GM21786 (cell line): Measurements from ENCODE around the gene CHAF1B.

ENCODE experiments used
- ATAC-seq: cut with Tn5 transposase; IDR thresholded peaks from one replicate; pipeline ENCODE4 v1.9.1; 2021; ENCODE audit not compliant: unreplicated experiment

The CHAF1B gene

DNA sequence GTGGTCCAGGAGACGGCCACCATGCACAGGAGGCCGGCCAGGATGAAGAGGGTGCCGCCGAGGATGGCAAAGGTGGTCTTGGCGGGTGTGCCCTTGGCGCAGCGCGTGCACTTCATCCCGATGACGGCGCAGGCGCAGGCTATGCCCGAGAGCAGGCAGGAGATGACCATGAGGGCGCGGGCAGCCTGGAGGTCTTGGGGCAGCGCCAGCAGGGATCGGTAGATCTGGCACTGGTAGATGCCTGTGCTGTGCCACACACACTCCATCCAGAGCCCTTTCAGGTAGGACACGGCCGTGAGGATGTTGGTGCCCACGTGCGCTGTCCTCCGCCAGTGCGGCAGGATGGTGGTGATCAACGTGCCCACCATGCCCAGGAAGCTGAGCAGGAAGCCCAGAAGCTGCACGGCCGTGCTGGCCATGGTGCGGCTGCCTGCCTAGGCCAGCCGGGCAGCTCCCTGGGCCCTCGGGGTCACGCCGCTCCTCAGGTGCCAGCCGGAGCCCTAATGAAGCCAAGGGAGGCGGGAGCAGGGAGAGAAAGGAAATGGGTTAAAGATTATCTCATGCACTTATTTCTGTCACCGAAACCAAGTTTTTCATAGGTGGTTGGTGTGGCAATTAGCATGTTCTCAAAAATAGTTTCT lies 76.2 kb downstream of the CHAF1B start:
- ATAC-seq: no peak

DNA sequence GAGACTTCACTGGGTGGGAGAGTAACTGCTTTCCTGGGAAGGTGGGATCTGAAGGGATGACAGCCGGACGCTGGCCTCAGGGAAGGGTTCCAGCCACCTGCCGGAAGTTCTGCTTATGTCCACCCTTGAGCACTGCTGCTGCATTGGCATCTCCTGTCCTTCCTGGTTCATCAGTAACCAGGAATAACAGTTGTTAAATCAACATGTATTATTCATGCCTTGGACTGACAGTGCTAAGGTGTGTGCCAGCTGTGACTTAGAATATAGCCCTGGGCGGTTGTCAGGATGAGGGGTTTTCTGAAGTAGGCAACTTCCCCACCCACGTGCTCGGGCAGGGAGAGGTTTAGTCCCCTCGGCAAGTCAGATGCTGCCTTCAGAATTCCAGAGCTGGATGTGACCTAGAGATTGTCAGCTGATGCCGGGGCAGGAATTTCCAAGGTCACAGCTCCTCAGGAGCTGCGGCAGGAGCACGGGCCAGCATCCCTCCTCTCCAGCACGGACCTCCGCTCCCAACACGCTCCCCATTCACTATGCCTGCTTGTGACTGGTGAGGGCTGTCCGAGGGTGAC lies 76.8 kb downstream of the CHAF1B start:
- no peak for ATAC-seq

DNA sequence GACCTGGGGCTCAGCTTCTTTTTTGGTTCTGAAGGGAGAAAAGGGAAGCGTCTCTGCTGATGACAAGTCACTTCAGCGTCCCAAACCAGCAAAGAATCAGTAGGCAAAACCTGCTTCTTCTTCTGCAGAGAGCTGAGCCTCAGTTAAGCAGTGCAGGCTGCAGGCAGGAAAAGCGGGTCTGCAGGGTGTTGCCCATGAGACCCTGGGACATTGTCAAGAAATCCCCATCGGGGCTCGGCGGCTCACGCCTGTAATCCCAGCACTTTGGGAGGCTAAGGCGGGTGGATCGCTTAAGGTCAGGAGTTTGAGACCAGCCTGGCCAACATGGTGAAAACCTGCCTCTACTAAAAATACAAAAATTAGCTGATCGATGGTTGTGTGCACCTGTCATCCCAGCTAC lies 78.0 kb downstream of the CHAF1B start:
- no peak for ATAC-seq

DNA sequence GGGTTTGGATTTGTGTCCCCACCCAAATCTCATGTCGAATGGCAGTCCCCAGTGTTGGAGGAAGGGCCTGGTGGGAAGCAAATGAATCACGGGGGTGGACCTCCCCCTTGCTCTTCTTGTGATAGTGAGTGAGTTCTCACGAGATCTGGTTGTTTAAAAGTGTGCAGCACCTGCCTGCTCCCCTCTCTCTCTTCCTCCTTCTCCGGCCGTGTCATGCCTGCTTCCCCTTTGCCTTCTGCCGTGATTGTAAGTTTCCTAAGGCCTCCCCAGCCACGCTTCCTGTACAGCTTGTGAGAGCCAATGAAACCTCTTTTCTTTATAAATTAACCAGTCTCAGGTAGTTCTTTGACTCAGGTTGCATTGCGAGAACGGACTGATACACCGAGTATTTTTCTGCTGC lies 78.8 kb downstream of the CHAF1B start:
- ATAC-seq: no peak

DNA sequence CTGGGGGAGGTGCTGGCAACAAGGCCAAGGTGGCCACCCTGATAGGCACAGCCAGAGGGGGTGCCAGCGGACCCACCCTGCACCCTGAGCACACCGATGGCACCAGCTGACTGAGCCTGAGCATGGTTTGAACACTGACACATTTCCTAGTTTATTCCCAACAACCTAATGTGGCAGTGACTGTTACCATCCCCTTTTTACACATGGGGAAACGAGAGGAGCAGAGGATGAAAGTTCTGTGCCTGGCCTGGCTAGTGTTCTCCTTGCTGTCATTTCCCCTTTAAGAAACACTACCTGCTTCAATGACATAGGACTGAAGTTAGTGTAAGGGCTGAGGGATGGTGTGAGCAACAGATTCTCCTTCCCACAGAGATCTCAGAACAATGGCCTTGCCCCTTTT lies 79.4 kb downstream of the CHAF1B start:
- no peak for ATAC-seq

DNA sequence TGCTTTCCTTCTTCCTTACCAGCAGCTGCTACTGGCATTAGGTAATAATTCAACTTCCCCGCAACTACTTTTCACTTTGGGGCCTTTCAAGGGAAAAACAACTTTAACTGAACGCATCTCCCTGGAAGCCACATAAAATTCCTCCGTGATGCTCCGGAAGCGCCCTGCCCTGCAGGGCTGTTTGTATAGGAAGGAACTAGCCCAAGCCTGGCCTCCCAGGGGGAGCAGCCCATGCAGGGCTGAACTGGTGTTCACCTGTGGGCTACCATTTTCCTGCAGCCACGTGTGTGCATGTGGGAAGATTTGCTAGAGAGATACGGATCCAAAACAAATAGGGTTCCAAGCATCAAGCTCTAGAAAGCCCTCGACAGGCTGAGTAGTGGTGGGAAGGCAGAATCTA lies 80.3 kb downstream of the CHAF1B start:
- ATAC-seq: no peak

DNA sequence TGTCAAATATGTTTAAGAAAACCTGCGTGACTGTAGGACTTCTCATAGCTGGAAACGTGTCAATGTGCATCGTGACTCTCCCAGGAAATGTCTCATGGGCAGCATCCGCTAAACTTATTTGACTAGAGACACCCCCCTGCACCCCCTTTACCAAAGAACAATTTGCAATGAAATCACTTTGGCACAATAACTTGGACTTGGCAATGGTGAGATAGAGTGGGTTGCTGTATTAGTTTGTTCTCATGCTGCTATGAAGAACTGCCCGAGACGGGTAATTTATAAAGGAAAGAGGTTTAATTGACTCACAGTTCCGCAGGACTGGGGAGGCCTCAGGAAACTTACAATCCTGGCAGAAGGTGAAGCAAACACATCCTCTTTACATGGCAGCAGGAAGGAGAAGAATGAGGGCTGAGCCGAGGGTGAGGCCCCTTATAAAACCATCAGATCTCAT lies 80.9 kb downstream of the CHAF1B start:
- no peak for ATAC-seq
